Measurements from ENCODE around the gene KRTAP5-3.
A peak's percentile ranks its signal among the peaks of the same experiment; 100 is the strongest.

Gene KRTAP5-3

GRCh38 chr11:1642288-1643145, 34.3 kb upstream of the KRTAP5-3 start:
- Histone ChIP-seq H3K9me3 (ENCODE audit: control insufficient read depth, low read length) (no peaks in the 10 kb centered on the region), H3K27ac (ENCODE audit: low read length, poor library complexity, severe bottlenecking) (no peak overlapping the region), H3K4me1 (ENCODE audit: control insufficient read depth, insufficient read depth, low read depth, low read length) (no peaks in the 10 kb centered on the region), H3K23ac (ENCODE audit: low read length in 2 of 2) (no peak overlapping the region), H3K4me2 (ENCODE audit: low read length, poor library complexity, severe bottlenecking) (no peak overlapping the region), H4K91ac (ENCODE audit: low read length) (no peak overlapping the region), H4K8ac (ENCODE audit: low read length) (no peak overlapping the region), H2BK15ac (ENCODE audit: low read depth, poor library complexity, severe bottlenecking) (no peak overlapping the region), H3K14ac (ENCODE audit: low read length in 2 of 2) (no peak overlapping the region), H2BK5ac (ENCODE audit: low read depth, low read length, poor library complexity, severe bottlenecking) (no peak overlapping the region), H3K79me1 (replicated peaks; ENCODE audit: low read length, poor library complexity, severe bottlenecking) (no peaks in the 10 kb centered on the region), H2AK5ac (ENCODE audit: low read length, severe bottlenecking) (no peak overlapping the region), H2BK120ac (ENCODE audit: low read depth, low read length) (no peak overlapping the region), H3K4ac (ENCODE audit: low read depth in 1 of 2, low read length in 2 of 2) (no peak overlapping the region), H3K4me3 (ENCODE audit: insufficient read depth in 1 of 2, low read depth in 1 of 2, low read length in 2 of 2) (no peak overlapping the region), H3K18ac (ENCODE audit: low read depth in 1 of 2, low read length in 2 of 2) (no peak overlapping the region), H3K27me3 (ENCODE audit: control insufficient read depth in 1 of 2, insufficient read depth in 1 of 2, low read length in 2 of 2) (peaks cover 50 to 73% of the 10 kb centered on the region in 2 experiments), H3K36me3 (ENCODE audit: control insufficient read depth in 1 of 2, insufficient read depth in 2 of 2, low read depth in 1 of 2, low read length in 2 of 2) (peaks cover 0 to 2% of the 10 kb centered on the region in 2 experiments), H2BK12ac (ENCODE audit: low read length in 2 of 2) (no peak overlapping the region), H2AFZ (ENCODE audit: low read depth, low read length) (no peak overlapping the region), H3K9ac (ENCODE audit: low read length) (no peak overlapping the region)
- no peak for DNase-seq
- WGBS = 78% methylated on average over 29 of the region's 29 CpGs

- no peak overlapping the region for H3K14ac ChIP-seq (ENCODE audit: low read length in 2 of 2)
- H2AK5ac ChIP-seq (ENCODE audit: low read length, severe bottlenecking) = no peak overlapping the region
- H4K91ac ChIP-seq (ENCODE audit: low read length) = peak overlapping the region; percentile 20
- no peak overlapping the region for H2BK120ac ChIP-seq (ENCODE audit: low read depth, low read length)
- WGBS = 82% methylated on average over 15 of the region's 15 CpGs
- H3K9ac ChIP-seq (ENCODE audit: low read length) = no peak overlapping the region
- no peak overlapping the region for H2AFZ ChIP-seq (ENCODE audit: low read depth, low read length)
- H3K79me1 ChIP-seq (replicated peaks; ENCODE audit: low read length, poor library complexity, severe bottlenecking) = no peaks in the 10 kb centered on the region
- no peak overlapping the region for H4K8ac ChIP-seq (ENCODE audit: low read length)
- DNase-seq = no peak
- H3K27ac ChIP-seq (ENCODE audit: low read length, poor library complexity, severe bottlenecking) = no peak overlapping the region
- no peak overlapping the region for H2BK5ac ChIP-seq (ENCODE audit: low read depth, low read length, poor library complexity, severe bottlenecking)
- H2BK12ac ChIP-seq (ENCODE audit: low read length in 2 of 2) = no peak overlapping the region
- H3K9me3 ChIP-seq (ENCODE audit: control insufficient read depth, low read length) = no peaks in the 10 kb centered on the region
- H3K4me2 ChIP-seq (ENCODE audit: low read length, poor library complexity, severe bottlenecking) = no peak overlapping the region
- peaks cover 50 to 78% of the 10 kb centered on the region in 2 experiments for H3K27me3 ChIP-seq (ENCODE audit: control insufficient read depth in 1 of 2, insufficient read depth in 1 of 2, low read length in 2 of 2)
- no peak overlapping the region for H3K4ac ChIP-seq (ENCODE audit: low read depth in 1 of 2, low read length in 2 of 2)
- no peak overlapping the region for H2BK15ac ChIP-seq (ENCODE audit: low read depth, poor library complexity, severe bottlenecking)
- peak overlapping the region in 1 of 2 experiments; percentile 5 for H3K18ac ChIP-seq (ENCODE audit: low read depth in 1 of 2, low read length in 2 of 2)
- no peak overlapping the region for H3K23ac ChIP-seq (ENCODE audit: low read length in 2 of 2)
- H3K4me1 ChIP-seq (ENCODE audit: control insufficient read depth, insufficient read depth, low read depth, low read length) = no peaks in the 10 kb centered on the region
- no peak overlapping the region for H3K4me3 ChIP-seq (ENCODE audit: insufficient read depth in 1 of 2, low read depth in 1 of 2, low read length in 2 of 2)
- H3K36me3 ChIP-seq (ENCODE audit: control insufficient read depth in 1 of 2, insufficient read depth in 2 of 2, low read depth in 1 of 2, low read length in 2 of 2) = peaks cover 0 to 2% of the 10 kb centered on the region in 2 experiments
These were observed 32.8 kb upstream of the KRTAP5-3 start for GRCh38 chr11:1641096-1641495.

GRCh38 chr11:1640076-1640946, 32.0 kb upstream of the KRTAP5-3 start:
- Histone ChIP-seq H2BK120ac (ENCODE audit: low read depth, low read length) (no peak overlapping the region), H2BK5ac (ENCODE audit: low read depth, low read length, poor library complexity, severe bottlenecking) (no peak overlapping the region), H2AFZ (ENCODE audit: low read depth, low read length) (no peak overlapping the region), H3K4me3 (ENCODE audit: insufficient read depth in 1 of 2, low read depth in 1 of 2, low read length in 2 of 2) (no peak overlapping the region), H2BK15ac (ENCODE audit: low read depth, poor library complexity, severe bottlenecking) (no peak overlapping the region), H3K4me2 (ENCODE audit: low read length, poor library complexity, severe bottlenecking) (no peak overlapping the region), H3K9ac (ENCODE audit: low read length) (no peak overlapping the region), H3K23ac (ENCODE audit: low read length in 2 of 2) (no peak overlapping the region), H4K91ac (ENCODE audit: low read length) (no peak overlapping the region), H3K9me3 (ENCODE audit: control insufficient read depth, low read length) (no peaks in the 10 kb centered on the region), H4K8ac (ENCODE audit: low read length) (no peak overlapping the region), H3K27ac (ENCODE audit: low read length, poor library complexity, severe bottlenecking) (no peak overlapping the region), H2AK5ac (ENCODE audit: low read length, severe bottlenecking) (no peak overlapping the region), H3K27me3 (ENCODE audit: control insufficient read depth in 1 of 2, insufficient read depth in 1 of 2, low read length in 2 of 2) (peaks cover 46 to 78% of the 10 kb centered on the region in 2 experiments), H3K79me1 (replicated peaks; ENCODE audit: low read length, poor library complexity, severe bottlenecking) (no peaks in the 10 kb centered on the region), H3K18ac (ENCODE audit: low read depth in 1 of 2, low read length in 2 of 2) (no peak overlapping the region), H3K36me3 (ENCODE audit: control insufficient read depth in 1 of 2, insufficient read depth in 2 of 2, low read depth in 1 of 2, low read length in 2 of 2) (peaks cover 0 to 2% of the 10 kb centered on the region in 2 experiments), H3K14ac (ENCODE audit: low read length in 2 of 2) (no peak overlapping the region), H3K4me1 (ENCODE audit: control insufficient read depth, insufficient read depth, low read depth, low read length) (no peaks in the 10 kb centered on the region), H2BK12ac (ENCODE audit: low read length in 2 of 2) (no peak overlapping the region), H3K4ac (ENCODE audit: low read depth in 1 of 2, low read length in 2 of 2) (no peak overlapping the region)
- DNase-seq = peak; percentile 26
- WGBS = 49% methylated on average over 31 of the region's 32 CpGs

GRCh38 chr11:1639666-1640065, 31.4 kb upstream of the KRTAP5-3 start:
- Histone ChIP-seq H4K8ac (ENCODE audit: low read length) (no peak overlapping the region), H3K27ac (ENCODE audit: low read length, poor library complexity, severe bottlenecking) (no peak overlapping the region), H3K4me3 (ENCODE audit: insufficient read depth in 1 of 2, low read depth in 1 of 2, low read length in 2 of 2) (no peak overlapping the region), H2BK12ac (ENCODE audit: low read length in 2 of 2) (no peak overlapping the region), H3K9me3 (ENCODE audit: control insufficient read depth, low read length) (no peaks in the 10 kb centered on the region), H3K4ac (ENCODE audit: low read depth in 1 of 2, low read length in 2 of 2) (no peak overlapping the region), H3K23ac (ENCODE audit: low read length in 2 of 2) (no peak overlapping the region), H3K14ac (ENCODE audit: low read length in 2 of 2) (no peak overlapping the region), H2BK15ac (ENCODE audit: low read depth, poor library complexity, severe bottlenecking) (no peak overlapping the region), H3K79me1 (replicated peaks; ENCODE audit: low read length, poor library complexity, severe bottlenecking) (no peaks in the 10 kb centered on the region), H2AFZ (ENCODE audit: low read depth, low read length) (no peak overlapping the region), H3K27me3 (ENCODE audit: control insufficient read depth in 1 of 2, insufficient read depth in 1 of 2, low read length in 2 of 2) (peaks cover 41 to 72% of the 10 kb centered on the region in 2 experiments), H2AK5ac (ENCODE audit: low read length, severe bottlenecking) (no peak overlapping the region), H3K18ac (ENCODE audit: low read depth in 1 of 2, low read length in 2 of 2) (no peak overlapping the region), H2BK5ac (ENCODE audit: low read depth, low read length, poor library complexity, severe bottlenecking) (no peak overlapping the region), H4K91ac (ENCODE audit: low read length) (no peak overlapping the region), H3K9ac (ENCODE audit: low read length) (no peak overlapping the region), H2BK120ac (ENCODE audit: low read depth, low read length) (no peak overlapping the region), H3K36me3 (ENCODE audit: control insufficient read depth in 1 of 2, insufficient read depth in 2 of 2, low read depth in 1 of 2, low read length in 2 of 2) (peaks cover 0 to 2% of the 10 kb centered on the region in 2 experiments), H3K4me2 (ENCODE audit: low read length, poor library complexity, severe bottlenecking) (no peak overlapping the region), H3K4me1 (ENCODE audit: control insufficient read depth, insufficient read depth, low read depth, low read length) (no peaks in the 10 kb centered on the region)
- 54% methylated on average over 15 of the region's 15 CpGs for WGBS
- DNase-seq = no peak
